Left ventricle myocardium inferior (tissue), 1 donor: ENCODE data around the gene FLACC1. TPM values are rescaled to one million over a fixed set of nuclear protein-coding genes. Genes with fewer than 3 reads are reported as not detected.

Source experiments
- DNase-seq: peaks from one replicate; pipeline ENCODE4 v3.0.0-alpha.2; 2020
- H3K27ac ChIP-seq: fragments of 200-600 bp; replicated peaks from 2 replicates; pipeline ENCODE4 v1.8.0; 2021
- H3K27me3 ChIP-seq: fragments of 200-600 bp; 2 replicates; pipeline ENCODE4 v1.8.0; 2021; ENCODE audit warnings: low read depth
- H3K36me3 ChIP-seq: fragments of 200-600 bp; 2 replicates; pipeline ENCODE4 v1.8.0; 2021
- H3K4me1 ChIP-seq: fragments of 200-600 bp; 2 replicates; pipeline ENCODE4 v1.8.0; 2021
- H3K4me3 ChIP-seq: fragments of 200-600 bp; 2 replicates; pipeline ENCODE4 v1.8.0; 2021; ENCODE audit warnings: mild to moderate bottlenecking, moderate library complexity
- H3K9me3 ChIP-seq: fragments of 200-600 bp; replicated peaks from 2 replicates; pipeline ENCODE4 v1.8.0; 2021
- CTCF ChIP-seq: fragments of 200-600 bp; IDR thresholded peaks from 2 replicates; pipeline ENCODE4 v1.8.0; 2021; ENCODE audit warnings: antibody characterized with exemption, mild to moderate bottlenecking, borderline replicate concordance
- intact Hi-C: fragments of 100-400 bp; cut with micrococcal nuclease; formaldehyde crosslinking; loops from one replicate; pipeline ENCODE4 v1.11.0; 2022
- total RNA-seq: library from RNA; stranded (reverse); fragmentation: NEBNext Ultra II Directional; extraction: Animal tissue kit (Norgen Biotek cat#: 25700); gene quantifications from one replicate; pipeline ENCODE4 v1.2.1, GENCODE V29; 2021
- donor health status: DM: no; HTN: yes; CAD: no; lungs with severe emphysema.

Gene FLACC1
- total RNA-seq, 1 donor from 2014 or later: 11.8 TPM

DNA sequence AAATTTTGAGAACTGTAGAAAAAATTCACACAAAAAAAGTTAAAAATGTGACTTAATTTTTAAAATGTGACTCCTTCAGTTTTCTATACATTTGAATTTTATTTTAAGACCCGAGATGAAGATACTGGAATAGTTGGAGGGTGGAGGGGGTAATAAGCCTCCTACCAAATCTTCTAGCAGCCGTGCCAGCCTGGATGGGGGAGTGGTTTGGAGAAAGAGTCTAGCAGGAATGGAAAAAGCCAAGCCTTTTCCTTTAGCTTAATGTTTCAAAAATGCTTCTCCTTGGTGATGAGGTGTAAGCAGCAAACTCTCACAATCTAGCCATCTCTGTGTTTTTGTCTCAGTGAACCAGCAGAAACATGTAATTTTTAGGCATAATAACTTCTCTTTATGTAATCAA lies 82.1 kb downstream of the FLACC1 start:
- intact Hi-C loops: no loop called here
- H3K27ac ChIP-seq: no peak overlapping the region
- DNase-seq: no peak
- peaks cover 52% of the 10 kb centered on the region for H3K36me3 ChIP-seq
- no peak for TF ChIP-seq CTCF
- no peaks in the 10 kb centered on the region for H3K9me3 ChIP-seq
- no peaks in the 10 kb centered on the region for H3K27me3 ChIP-seq
- H3K4me3 ChIP-seq: no peak overlapping the region
- H3K4me1 ChIP-seq: no peaks in the 10 kb centered on the region

- Histone ChIP-seq H3K4me1 (no peaks in the 10 kb centered on the region), H3K4me3 (no peak overlapping the region), H3K27ac (no peak overlapping the region), H3K9me3 (no peaks in the 10 kb centered on the region), H3K36me3 (peaks cover 43% of the 10 kb centered on the region), H3K27me3 (no peaks in the 10 kb centered on the region)
- intact Hi-C loops: no loop called here
- no peak for DNase-seq
- TF ChIP-seq CTCF: no peak
These were observed 83.7 kb downstream of the FLACC1 start for GRCh38 chr2:201273330-201273983.

DNA sequence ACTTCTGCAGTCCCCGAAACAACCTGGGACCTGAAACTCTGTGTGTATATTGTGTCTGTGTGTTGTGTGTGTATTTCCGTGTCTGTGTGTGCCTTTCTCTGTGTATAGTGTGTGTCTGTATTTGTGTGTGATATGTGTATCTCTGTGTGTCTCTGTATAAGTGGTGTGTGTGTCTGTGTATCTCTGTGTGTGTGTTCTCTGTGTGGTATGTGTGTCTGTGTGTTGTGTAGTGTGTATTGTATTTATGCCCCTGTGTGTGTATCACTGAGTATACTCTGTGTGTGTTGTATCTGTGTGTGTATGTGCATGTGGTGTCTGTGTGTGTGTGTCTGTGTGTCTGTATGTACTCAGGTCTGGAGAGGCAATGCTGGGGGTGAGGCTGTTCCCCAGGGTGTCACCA lies 85.2 kb downstream of the FLACC1 start:
- intact Hi-C loops: no loop called here
- Histone ChIP-seq H3K36me3 (peaks cover 32% of the 10 kb centered on the region), H3K9me3 (no peaks in the 10 kb centered on the region), H3K27ac (no peak overlapping the region), H3K27me3 (no peaks in the 10 kb centered on the region), H3K4me1 (no peaks in the 10 kb centered on the region), H3K4me3 (no peak overlapping the region)
- DNase-seq: no peak
- no peak for TF ChIP-seq CTCF

GRCh38 chr2:201270293-201271001 lies 86.7 kb downstream of the FLACC1 start:
- no peaks in the 10 kb centered on the region for H3K4me1 ChIP-seq
- no peak for DNase-seq
- H3K9me3 ChIP-seq: no peaks in the 10 kb centered on the region
- peaks cover 34% of the 10 kb centered on the region for H3K36me3 ChIP-seq
- TF ChIP-seq CTCF: no peak
- no peak overlapping the region for H3K4me3 ChIP-seq
- no peak overlapping the region for H3K27ac ChIP-seq
- intact Hi-C loops: no loop called here
- no peaks in the 10 kb centered on the region for H3K27me3 ChIP-seq

GRCh38 chr2:201269764-201270163 lies 87.4 kb downstream of the FLACC1 start:
- no peaks in the 10 kb centered on the region for H3K9me3 ChIP-seq
- intact Hi-C loops: no loop called here
- no peak for DNase-seq
- H3K27me3 ChIP-seq: no peaks in the 10 kb centered on the region
- H3K36me3 ChIP-seq: peaks cover 30% of the 10 kb centered on the region
- TF ChIP-seq CTCF: no peak
- H3K4me1 ChIP-seq: peaks cover 1% of the 10 kb centered on the region
- no peak overlapping the region for H3K27ac ChIP-seq
- no peak overlapping the region for H3K4me3 ChIP-seq
